ENCODE results near the gene TTC21A. TPM values are rescaled to one million over a fixed set of nuclear protein-coding genes. Genes with fewer than 3 reads are reported as not detected.

The TTC21A gene
- total and polyA plus RNA-seq, 2 of the 13 experiments (the other 11 are each of a cell fraction or from before 2014, with no cell fraction given) = 0.31 to 1.5 TPM

DNA sequence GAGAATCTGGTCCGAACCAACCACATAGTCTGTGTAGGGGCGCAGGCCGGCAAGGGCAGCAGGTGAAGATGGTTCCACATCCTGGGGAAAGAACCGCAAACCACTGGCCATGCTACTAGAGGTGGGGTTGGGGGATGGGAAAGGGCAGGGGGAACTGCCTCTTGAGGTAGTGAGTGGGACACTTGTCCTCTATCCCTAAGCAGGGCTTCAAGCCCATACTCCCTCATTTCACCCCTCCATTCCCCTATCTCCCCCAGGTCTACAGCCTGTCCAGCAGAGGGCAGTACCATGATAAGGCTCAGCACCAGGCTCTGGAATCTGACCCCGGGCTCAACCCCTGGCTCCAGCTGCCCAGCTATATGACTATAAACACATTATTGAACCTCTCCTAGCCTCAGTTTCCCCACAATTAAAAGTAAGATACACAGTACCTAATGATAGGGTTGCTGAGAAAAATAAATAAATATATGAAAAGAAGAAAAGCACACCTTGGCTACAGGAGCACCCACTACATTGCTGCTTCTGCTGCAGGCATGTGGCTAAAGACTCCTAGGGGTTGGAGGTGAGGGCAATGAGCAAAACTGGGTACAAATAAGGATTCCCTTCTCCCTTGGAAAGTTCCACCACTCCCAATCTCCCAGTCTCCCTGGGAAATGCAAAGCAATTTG lies 6.3 kb upstream of the TTC21A start:
- peak; percentile 29 for DNase-seq (ENCODE audit: low spot score)
- Histone ChIP-seq H3K4me3 (replicated peaks in 1 of 3; ENCODE audit: insufficient read depth in 1 of 3, low read depth in 2 of 3, low read length in 3 of 3) (no peak overlapping the region), H3K9me3 (ENCODE audit: low read length) (no peaks in the 10 kb centered on the region), H3K4me1 (ENCODE audit: insufficient read depth, low read length) (peaks cover 33% of the 10 kb centered on the region), H2AFZ (ENCODE audit: low read length) (no peak overlapping the region), H3K4me2 (ENCODE audit: low read depth, low read length) (no peak overlapping the region), H3K9ac (ENCODE audit: insufficient read depth, low read depth, low read length) (no peak overlapping the region), H4K20me1 (ENCODE audit: insufficient read depth, low read length) (no peaks in the 10 kb centered on the region), H3K27me3 (ENCODE audit: control insufficient read depth in 1 of 2, insufficient read depth in 2 of 2, low read length in 2 of 2) (no peaks in the 10 kb centered on the region), H3K79me2 (ENCODE audit: insufficient read depth, low read length) (peaks cover 13% of the 10 kb centered on the region), H3K36me3 (replicated peaks in 1 of 2; ENCODE audit: control insufficient read depth in 1 of 2, insufficient read depth in 2 of 2, low read length in 2 of 2) (peaks cover 11 to 41% of the 10 kb centered on the region in 2 experiments), H3K27ac (ENCODE audit: extremely low read length, insufficient read depth, low read length) (no peak overlapping the region)
- ChIA-PET CTCF (ENCODE audit: low intra/inter-chr PET ratio, low total read pairs) (interaction anchor here (1.2 to 1.5 kb wide), 3 partner anchors 80 to 191 kb away, joined by 3 to 13 read pairs (median 3); no protein-coding TSS in a partner anchor), POLR2A (interaction anchor here (0.6 kb wide), 1 partner anchor 40 kb away, joined by 3 read pairs; no protein-coding TSS in a partner anchor)
- ATAC-seq = peak; percentile 70
- no TSS peak for BruUV-seq (replicated peaks)
- peak; percentile 8 for FAIRE-seq
- 86% methylated on average over 3 of the region's 5 CpGs for WGBS (ENCODE audit: low lambda C conversion rate)
- intact Hi-C loops (cut with micrococcal nuclease; ENCODE audit: unreplicated experiment) = no loop called here
- in situ Hi-C loops (cut with HindIII; ENCODE audit: extremely low pct_ligation_motif_present, low pct_unique_long_range_greater_than_20kb) = no loop called here
- TF ChIP-seq, protein P1, sequence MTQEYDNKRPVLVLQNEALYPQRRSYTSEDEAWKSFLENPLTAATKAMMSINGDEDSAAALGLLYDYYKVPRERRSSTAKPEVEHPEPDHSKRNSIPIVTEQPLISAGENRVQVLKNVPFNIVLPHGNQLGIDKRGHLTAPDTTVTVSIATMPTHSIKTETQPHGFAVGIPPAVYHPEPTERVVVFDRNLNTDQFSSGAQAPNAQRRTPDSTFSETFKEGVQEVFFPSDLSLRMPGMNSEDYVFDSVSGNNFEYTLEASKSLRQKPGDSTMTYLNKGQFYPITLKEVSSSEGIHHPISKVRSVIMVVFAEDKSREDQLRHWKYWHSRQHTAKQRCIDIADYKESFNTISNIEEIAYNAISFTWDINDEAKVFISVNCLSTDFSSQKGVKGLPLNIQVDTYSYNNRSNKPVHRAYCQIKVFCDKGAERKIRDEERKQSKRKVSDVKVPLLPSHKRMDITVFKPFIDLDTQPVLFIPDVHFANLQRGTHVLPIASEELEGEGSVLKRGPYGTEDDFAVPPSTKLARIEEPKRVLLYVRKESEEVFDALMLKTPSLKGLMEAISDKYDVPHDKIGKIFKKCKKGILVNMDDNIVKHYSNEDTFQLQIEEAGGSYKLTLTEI (CRISPR knock-in tag; conservative IDR thresholded peaks at IDR 0.05) = no peak
- peak; percentile 74 for TF ChIP-seq NR2F1 (CRISPR knock-in tag; IDR thresholded peaks at IDR 0.05)
- no peak for TF ChIP-seq ZNF562 (CRISPR knock-in tag; IDR thresholded peaks at IDR 0.05; ENCODE audit: borderline replicate concordance)
- TF ChIP-seq, protein P2, sequence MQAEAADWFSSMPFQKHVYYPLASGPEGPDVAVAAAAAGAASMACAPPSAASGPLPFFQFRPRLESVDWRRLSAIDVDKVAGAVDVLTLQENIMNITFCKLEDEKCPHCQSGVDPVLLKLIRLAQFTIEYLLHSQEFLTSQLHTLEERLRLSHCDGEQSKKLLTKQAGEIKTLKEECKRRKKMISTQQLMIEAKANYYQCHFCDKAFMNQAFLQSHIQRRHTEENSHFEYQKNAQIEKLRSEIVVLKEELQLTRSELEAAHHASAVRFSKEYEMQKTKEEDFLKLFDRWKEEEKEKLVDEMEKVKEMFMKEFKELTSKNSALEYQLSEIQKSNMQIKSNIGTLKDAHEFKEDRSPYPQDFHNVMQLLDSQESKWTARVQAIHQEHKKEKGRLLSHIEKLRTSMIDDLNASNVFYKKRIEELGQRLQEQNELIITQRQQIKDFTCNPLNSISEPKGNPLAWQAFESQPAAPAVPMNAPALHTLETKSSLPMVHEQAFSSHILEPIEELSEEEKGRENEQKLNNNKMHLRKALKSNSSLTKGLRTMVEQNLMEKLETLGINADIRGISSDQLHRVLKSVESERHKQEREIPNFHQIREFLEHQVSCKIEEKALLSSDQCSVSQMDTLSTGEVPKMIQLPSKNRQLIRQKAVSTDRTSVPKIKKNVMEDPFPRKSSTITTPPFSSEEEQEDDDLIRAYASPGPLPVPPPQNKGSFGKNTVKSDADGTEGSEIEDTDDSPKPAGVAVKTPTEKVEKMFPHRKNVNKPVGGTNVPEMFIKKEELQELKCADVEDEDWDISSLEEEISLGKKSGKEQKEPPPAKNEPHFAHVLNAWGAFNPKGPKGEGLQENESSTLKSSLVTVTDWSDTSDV (CRISPR knock-in tag; IDR thresholded peaks at IDR 0.05) = no peak
- no peak for TF ChIP-seq TOE1 (CRISPR knock-in tag; IDR thresholded peaks at IDR 0.05)
- no peak for TF ChIP-seq ZSCAN31 (CRISPR knock-in tag; IDR thresholded peaks at IDR 0.05; ENCODE audit: low read depth)
- no peak for TF ChIP-seq RCOR2 (CRISPR knock-in tag; IDR thresholded peaks at IDR 0.05)
- TF ChIP-seq POGZ (CRISPR knock-in tag; IDR thresholded peaks at IDR 0.05) = 0 out of 2 replicates have a peak, but pooled peaks have one; percentile 26
- TF ChIP-seq, protein P3, sequence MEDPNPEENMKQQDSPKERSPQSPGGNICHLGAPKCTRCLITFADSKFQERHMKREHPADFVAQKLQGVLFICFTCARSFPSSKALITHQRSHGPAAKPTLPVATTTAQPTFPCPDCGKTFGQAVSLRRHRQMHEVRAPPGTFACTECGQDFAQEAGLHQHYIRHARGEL (CRISPR knock-in tag; IDR thresholded peaks at IDR 0.05) = no peak
- TF ChIP-seq ZNF775 (CRISPR knock-in tag; IDR thresholded peaks at IDR 0.05; ENCODE audit: borderline replicate concordance) = no peak
- TF ChIP-seq NR2C2 (CRISPR knock-in tag; IDR thresholded peaks at IDR 0.05; ENCODE audit: borderline replicate concordance) = no peak
- no peak for TF ChIP-seq ZBTB8A (CRISPR knock-in tag; IDR thresholded peaks at IDR 0.05; ENCODE audit: borderline replicate concordance, low read depth)
- no peak for TF ChIP-seq ZNF773 (CRISPR knock-in tag; IDR thresholded peaks at IDR 0.05; ENCODE audit: borderline replicate concordance)
- TF ChIP-seq, protein P4, sequence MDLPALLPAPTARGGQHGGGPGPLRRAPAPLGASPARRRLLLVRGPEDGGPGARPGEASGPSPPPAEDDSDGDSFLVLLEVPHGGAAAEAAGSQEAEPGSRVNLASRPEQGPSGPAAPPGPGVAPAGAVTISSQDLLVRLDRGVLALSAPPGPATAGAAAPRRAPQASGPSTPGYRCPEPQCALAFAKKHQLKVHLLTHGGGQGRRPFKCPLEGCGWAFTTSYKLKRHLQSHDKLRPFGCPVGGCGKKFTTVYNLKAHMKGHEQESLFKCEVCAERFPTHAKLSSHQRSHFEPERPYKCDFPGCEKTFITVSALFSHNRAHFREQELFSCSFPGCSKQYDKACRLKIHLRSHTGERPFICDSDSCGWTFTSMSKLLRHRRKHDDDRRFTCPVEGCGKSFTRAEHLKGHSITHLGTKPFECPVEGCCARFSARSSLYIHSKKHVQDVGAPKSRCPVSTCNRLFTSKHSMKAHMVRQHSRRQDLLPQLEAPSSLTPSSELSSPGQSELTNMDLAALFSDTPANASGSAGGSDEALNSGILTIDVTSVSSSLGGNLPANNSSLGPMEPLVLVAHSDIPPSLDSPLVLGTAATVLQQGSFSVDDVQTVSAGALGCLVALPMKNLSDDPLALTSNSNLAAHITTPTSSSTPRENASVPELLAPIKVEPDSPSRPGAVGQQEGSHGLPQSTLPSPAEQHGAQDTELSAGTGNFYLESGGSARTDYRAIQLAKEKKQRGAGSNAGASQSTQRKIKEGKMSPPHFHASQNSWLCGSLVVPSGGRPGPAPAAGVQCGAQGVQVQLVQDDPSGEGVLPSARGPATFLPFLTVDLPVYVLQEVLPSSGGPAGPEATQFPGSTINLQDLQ (CRISPR knock-in tag; IDR thresholded peaks at IDR 0.05) = no peak
- TF ChIP-seq NR2F6 (IDR thresholded peaks at IDR 0.05) = peak; percentile 69
- peak; percentile 76 for TF ChIP-seq NR2F6 (CRISPR knock-in tag; IDR thresholded peaks at IDR 0.05)

Measured in HepG2 (cell line).